ENCODE results near the gene TPBGL.

DNA sequence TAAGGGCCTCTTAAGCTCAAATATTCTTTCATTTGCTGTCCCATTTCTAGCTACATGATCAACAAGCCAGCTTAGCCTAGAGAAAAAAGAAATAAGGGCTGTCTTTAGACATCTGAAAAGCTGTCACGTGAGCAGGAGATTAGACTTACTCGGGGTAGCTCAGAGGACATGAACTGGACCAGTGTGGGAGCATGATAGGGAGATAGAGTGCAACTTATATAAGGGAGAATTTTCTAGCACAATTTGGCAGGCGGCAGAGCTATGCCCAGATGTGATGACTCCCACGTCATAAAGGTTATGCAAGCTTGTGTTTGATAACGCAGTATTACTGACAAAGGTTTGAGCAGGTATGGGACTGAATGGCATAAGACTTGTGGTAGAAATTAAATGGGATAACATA is 28.2 kb upstream of the TPBGL start:
- TF ChIP-seq POLR2A (IDR thresholded peaks at IDR 0.05; ENCODE audit: low read depth, low read length) (no peak), POLR2AphosphoS5 (IDR thresholded peaks at IDR 0.05; ENCODE audit: low read depth, low read length) (no peak)
